Naive B cell (primary cell): ENCODE measurements around the gene CAMTA1. TPM values are rescaled to one million over a fixed set of nuclear protein-coding genes. Genes with fewer than 3 reads are reported as not detected.

Experiments used
- ATAC-seq, 2 donors: fragments of 150-1000 bp; cut with Tn5 transposase; 2 replicates each; pipeline ENCODE4 v1.10.0; 2021; ENCODE audit warnings: low read depth in 2 of 2, mild to moderate bottlenecking in 2 of 2, moderate library complexity in 2 of 2
- DNase-seq: peaks from one replicate; pipeline ENCODE4 v3.0.0; 2022
- H3K27ac Mint-ChIP-seq, 6 donors: one replicate each; pipeline ENCODE4 v1.8.0; 2020 to 2022; ENCODE audit warnings: mild to moderate bottlenecking in 6 of 6, mixed read lengths in 6 of 6, moderate library complexity in 5 of 6, inconsistent platforms in 2 of 6
- H3K27me3 Mint-ChIP-seq, 3 donors: one replicate each; pipeline ENCODE4 v1.8.0; 2021 to 2022; ENCODE audit warnings: mixed read lengths in 3 of 3, mild to moderate bottlenecking in 1 of 3
- H3K36me3 Mint-ChIP-seq, 2 donors: one replicate each; pipeline ENCODE4 v1.8.0; 2020 to 2022; ENCODE audit warnings: mixed read lengths in 2 of 2, inconsistent platforms in 1 of 2, mild to moderate bottlenecking in 1 of 2
- H3K4me1 Mint-ChIP-seq, 3 donors: one replicate each; pipeline ENCODE4 v1.8.0; 2020 to 2022; ENCODE audit warnings: mixed read lengths in 3 of 3, inconsistent platforms in 1 of 3, mild to moderate bottlenecking in 1 of 3, moderate library complexity in 1 of 3
- H3K4me3 Mint-ChIP-seq, 8 donors: one replicate each; pipeline ENCODE4 v1.8.0; 2020 to 2022; ENCODE audit warnings: mild to moderate bottlenecking in 8 of 8, mixed read lengths in 8 of 8, moderate library complexity in 8 of 8, inconsistent platforms in 2 of 8
- H3K9me3 Mint-ChIP-seq, 7 donors: one replicate each; pipeline ENCODE4 v1.8.0; 2020 to 2022; ENCODE audit warnings: mixed read lengths in 7 of 7, mild to moderate bottlenecking in 5 of 7, inconsistent platforms in 2 of 7, moderate library complexity in 1 of 7
- polyA plus RNA-seq, 6 donors: library from polyadenylated mRNA; unstranded; fragments of 300-500 nt; fragmentation: Illumina TruSeq; gene quantifications; one replicate each; pipeline ENCODE4 v1.2.3, GENCODE V29; 2021; ENCODE audit warnings: low read depth in 6 of 6

Gene CAMTA1
- polyA plus RNA-seq, 6 donors from 2014 or later, result 75.4 to 140 (median 88.8) TPM

DNA sequence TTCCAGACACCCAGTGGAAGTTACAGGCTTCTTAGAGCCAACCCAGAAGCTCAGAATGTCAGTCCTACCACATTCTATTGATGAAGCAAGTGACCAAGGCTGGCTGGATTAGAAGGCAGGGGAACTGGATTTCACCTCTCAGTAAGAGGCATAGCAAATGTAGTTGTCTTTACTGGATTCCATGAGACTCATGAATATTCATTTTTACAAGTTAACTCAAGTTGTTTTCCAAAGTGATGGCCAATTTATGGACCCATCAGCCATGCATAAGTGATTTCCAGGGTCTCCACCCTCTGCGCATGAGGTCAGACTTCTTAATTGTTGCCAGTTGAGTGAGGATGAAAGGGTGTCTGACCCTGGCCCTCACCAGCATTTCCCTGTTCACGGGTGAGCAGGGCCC lies 559.0 kb downstream of the CAMTA1 start:
- Mint-ChIP-seq H3K36me3 (no peaks in the 10 kb centered on the region), H3K27ac (no peak overlapping the region), H3K4me1 (no peaks in the 10 kb centered on the region), H3K4me3 (no peak overlapping the region), H3K27me3 (peaks cover 0 to 8% (median under 1%) of the 10 kb centered on the region in 3 donors), H3K9me3 (peaks cover 0 to 5% (median 0%) of the 10 kb centered on the region in 7 donors)
- no peak for ATAC-seq
- no peak for DNase-seq

- Mint-ChIP-seq H3K27me3 (peaks cover 0 to 12% (median 8%) of the 10 kb centered on the region in 3 donors), H3K36me3 (no peaks in the 10 kb centered on the region), H3K4me1 (no peaks in the 10 kb centered on the region), H3K4me3 (no peak overlapping the region), H3K9me3 (peaks cover 0 to 5% (median 0%) of the 10 kb centered on the region in 7 donors), H3K27ac (no peak overlapping the region)
- DNase-seq, result no peak
- ATAC-seq, result no peak
Measured at GRCh38 chr1:7345516-7345915, 560.3 kb downstream of the CAMTA1 start.

DNA sequence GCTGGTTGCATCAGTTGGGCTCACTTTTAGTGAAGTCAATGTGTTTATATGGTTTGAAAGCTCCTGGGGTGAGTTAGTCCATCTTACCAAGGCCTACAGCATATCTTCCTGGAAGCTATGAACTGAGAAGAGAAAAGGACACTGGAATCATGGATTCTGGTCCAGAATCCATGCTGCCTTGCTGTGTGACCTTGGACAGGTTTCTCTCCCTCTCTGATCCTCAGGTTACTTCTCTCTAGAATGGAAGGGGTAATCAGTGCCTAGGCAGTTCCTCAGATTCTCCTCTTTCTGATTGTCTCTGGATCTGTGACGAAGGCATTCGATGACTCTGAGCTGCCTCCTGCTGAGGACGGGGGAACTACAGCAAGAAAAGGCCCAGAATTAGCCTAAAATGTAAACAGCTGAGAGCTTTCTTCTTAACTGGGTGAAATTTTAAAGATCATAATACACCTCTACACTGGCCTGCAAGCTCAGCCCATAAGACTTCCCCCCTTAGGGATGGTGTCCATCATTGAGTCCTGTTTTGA lies 560.9 kb downstream of the CAMTA1 start:
- Mint-ChIP-seq H3K4me1 (no peaks in the 10 kb centered on the region), H3K27me3 (peaks cover 0 to 12% (median 8%) of the 10 kb centered on the region in 3 donors), H3K36me3 (no peaks in the 10 kb centered on the region), H3K27ac (no peak overlapping the region), H3K4me3 (no peak overlapping the region), H3K9me3 (peaks cover 0 to 5% (median 0%) of the 10 kb centered on the region in 7 donors)
- ATAC-seq (no peak), DNase-seq (no peak)

GRCh38 chr1:7346600-7347570 lies 561.6 kb downstream of the CAMTA1 start:
- peaks cover 0 to 5% (median 0%) of the 10 kb centered on the region in 7 donors for H3K9me3 Mint-ChIP-seq
- H3K4me3 Mint-ChIP-seq, result no peak overlapping the region
- no peaks in the 10 kb centered on the region for H3K36me3 Mint-ChIP-seq
- peaks cover 0 to 12% (median 12%) of the 10 kb centered on the region in 3 donors for H3K27me3 Mint-ChIP-seq
- peak overlapping the region in 1 of 6 donors; percentile 49 for H3K27ac Mint-ChIP-seq
- no peak for DNase-seq
- no peaks in the 10 kb centered on the region for H3K4me1 Mint-ChIP-seq
- ATAC-seq, result no peak

DNA sequence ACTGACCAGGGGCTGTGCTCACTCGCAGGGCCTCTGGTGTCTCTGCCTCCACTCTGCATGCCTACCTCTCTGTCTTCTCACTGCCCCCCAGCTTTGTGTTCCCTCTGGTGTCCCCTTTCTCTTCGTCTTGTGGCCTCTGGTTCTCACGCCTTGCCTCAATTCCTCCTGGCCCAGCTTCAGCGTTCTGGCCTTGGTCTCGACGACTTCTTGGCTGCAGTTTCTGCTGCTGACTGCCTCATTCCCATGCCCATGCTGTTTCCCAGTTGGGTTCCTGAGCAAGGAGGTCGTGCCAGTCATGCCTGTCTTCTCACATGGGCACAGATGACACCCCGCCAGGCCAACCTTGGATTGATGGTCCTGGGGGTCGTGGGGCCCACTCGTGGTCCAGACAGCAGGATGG lies 562.8 kb downstream of the CAMTA1 start:
- H3K36me3 Mint-ChIP-seq, result no peaks in the 10 kb centered on the region
- H3K9me3 Mint-ChIP-seq, result peaks cover 0 to 5% (median 0%) of the 10 kb centered on the region in 7 donors
- H3K27me3 Mint-ChIP-seq, result peaks cover 0 to 12% (median 10%) of the 10 kb centered on the region in 3 donors
- H3K4me3 Mint-ChIP-seq, result no peak overlapping the region
- H3K4me1 Mint-ChIP-seq, result no peaks in the 10 kb centered on the region
- ATAC-seq (no peak), DNase-seq (no peak)
- H3K27ac Mint-ChIP-seq, result no peak overlapping the region

- no peaks in the 10 kb centered on the region for H3K36me3 Mint-ChIP-seq
- peaks cover 0 to 3% (median 0%) of the 10 kb centered on the region in 7 donors for H3K9me3 Mint-ChIP-seq
- no peaks in the 10 kb centered on the region for H3K4me1 Mint-ChIP-seq
- H3K27me3 Mint-ChIP-seq, result peaks cover 0 to 12% (median 5%) of the 10 kb centered on the region in 3 donors
- H3K4me3 Mint-ChIP-seq, result no peak overlapping the region
- ATAC-seq, result no peak
- H3K27ac Mint-ChIP-seq, result no peak overlapping the region
- DNase-seq, result no peak
Measured at GRCh38 chr1:7348580-7348979, 563.3 kb downstream of the CAMTA1 start.

- H3K27me3 Mint-ChIP-seq, result peaks cover 4 to 17% (median 8%) of the 10 kb centered on the region in 3 donors
- no peaks in the 10 kb centered on the region for H3K4me1 Mint-ChIP-seq
- DNase-seq (no peak), ATAC-seq (no peak)
- H3K27ac Mint-ChIP-seq, result no peak overlapping the region
- peaks cover 0 to 8% of the 10 kb centered on the region in 2 donors for H3K36me3 Mint-ChIP-seq
- peaks cover 0 to 10% (median 6%) of the 10 kb centered on the region in 7 donors for H3K9me3 Mint-ChIP-seq
- no peak overlapping the region for H3K4me3 Mint-ChIP-seq
Measured at GRCh38 chr1:7350804-7351203, 565.5 kb downstream of the CAMTA1 start.

DNA sequence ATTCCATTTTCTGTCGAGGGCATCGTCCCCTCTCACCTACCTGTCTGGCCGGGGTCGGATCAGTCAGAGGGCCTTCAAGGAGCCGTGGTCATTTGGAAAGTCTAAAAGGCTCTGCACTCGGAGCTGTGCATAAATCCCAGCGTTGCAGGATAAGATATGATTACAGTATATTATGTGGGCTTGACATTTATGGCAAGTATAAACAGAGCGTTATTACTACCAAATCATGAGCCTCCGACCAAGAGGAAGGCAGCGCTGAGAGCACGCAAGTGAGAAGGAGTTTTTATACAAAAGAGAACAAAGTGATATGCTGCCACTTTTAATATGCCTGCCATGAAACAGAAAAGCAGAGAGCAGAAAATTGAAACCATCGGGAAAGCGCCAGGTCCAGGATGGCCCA lies 566.4 kb downstream of the CAMTA1 start:
- Mint-ChIP-seq H3K9me3 (peaks cover 0 to 11% (median 7%) of the 10 kb centered on the region in 7 donors), H3K27me3 (peaks cover 4 to 18% (median 9%) of the 10 kb centered on the region in 3 donors), H3K36me3 (peaks cover 0 to 8% of the 10 kb centered on the region in 2 donors), H3K27ac (peak overlapping the region in 1 of 6 donors; percentile 8), H3K4me3 (no peak overlapping the region), H3K4me1 (no peaks in the 10 kb centered on the region)
- DNase-seq (no peak), ATAC-seq (no peak)

DNA sequence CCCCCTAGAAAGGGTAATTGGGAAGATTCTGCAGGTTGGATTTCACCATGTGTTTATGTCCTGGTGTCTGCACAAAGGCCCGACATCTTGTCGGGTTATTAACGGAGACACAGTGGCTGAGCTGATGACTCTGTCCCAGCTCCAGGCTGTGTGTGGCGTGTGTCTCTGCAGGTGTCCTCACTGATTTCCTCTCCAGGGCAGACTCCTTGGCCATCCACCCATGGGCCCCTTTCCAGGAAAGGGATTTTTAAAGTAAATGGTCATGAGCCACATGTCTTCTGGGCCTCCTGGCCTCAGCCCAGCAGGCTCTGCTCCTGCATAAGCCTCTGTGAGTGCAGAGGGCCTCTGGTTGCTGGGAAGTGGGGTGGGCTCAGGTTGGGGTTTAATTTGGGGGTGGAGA lies 567.1 kb downstream of the CAMTA1 start:
- DNase-seq (no peak), ATAC-seq (no peak)
- H3K27me3 Mint-ChIP-seq, result peaks cover 4 to 18% (median 9%) of the 10 kb centered on the region in 3 donors
- no peak overlapping the region for H3K27ac Mint-ChIP-seq
- H3K36me3 Mint-ChIP-seq, result peaks cover 0 to 8% of the 10 kb centered on the region in 2 donors
- H3K9me3 Mint-ChIP-seq, result peaks cover 0 to 11% (median 7%) of the 10 kb centered on the region in 7 donors
- no peaks in the 10 kb centered on the region for H3K4me1 Mint-ChIP-seq
- no peak overlapping the region for H3K4me3 Mint-ChIP-seq

DNA sequence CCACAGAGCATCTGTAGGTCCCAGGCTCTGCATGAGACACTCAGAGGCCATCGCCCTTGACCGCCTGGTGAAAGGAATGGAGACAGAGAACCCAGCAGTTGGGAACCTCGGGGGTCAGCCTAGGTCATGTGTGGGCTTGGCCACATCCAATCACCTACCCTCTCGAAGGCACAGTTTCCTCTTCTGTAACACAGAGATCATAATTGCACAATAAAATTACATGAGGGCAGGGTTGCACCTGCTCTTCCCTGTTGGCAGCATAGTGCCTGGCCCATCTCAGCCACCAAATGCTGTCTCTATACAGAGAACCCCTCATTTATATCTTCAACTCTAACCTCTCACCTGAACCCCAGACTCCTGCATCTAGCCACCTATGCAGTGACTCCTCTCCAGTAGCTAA lies 567.7 kb downstream of the CAMTA1 start:
- peaks cover 4 to 18% (median 9%) of the 10 kb centered on the region in 3 donors for H3K27me3 Mint-ChIP-seq
- no peak overlapping the region for H3K27ac Mint-ChIP-seq
- H3K9me3 Mint-ChIP-seq, result peaks cover 0 to 11% (median 7%) of the 10 kb centered on the region in 7 donors
- ATAC-seq (no peak), DNase-seq (no peak)
- no peak overlapping the region for H3K4me3 Mint-ChIP-seq
- peaks cover 0 to 8% of the 10 kb centered on the region in 2 donors for H3K36me3 Mint-ChIP-seq
- H3K4me1 Mint-ChIP-seq, result no peaks in the 10 kb centered on the region

DNA sequence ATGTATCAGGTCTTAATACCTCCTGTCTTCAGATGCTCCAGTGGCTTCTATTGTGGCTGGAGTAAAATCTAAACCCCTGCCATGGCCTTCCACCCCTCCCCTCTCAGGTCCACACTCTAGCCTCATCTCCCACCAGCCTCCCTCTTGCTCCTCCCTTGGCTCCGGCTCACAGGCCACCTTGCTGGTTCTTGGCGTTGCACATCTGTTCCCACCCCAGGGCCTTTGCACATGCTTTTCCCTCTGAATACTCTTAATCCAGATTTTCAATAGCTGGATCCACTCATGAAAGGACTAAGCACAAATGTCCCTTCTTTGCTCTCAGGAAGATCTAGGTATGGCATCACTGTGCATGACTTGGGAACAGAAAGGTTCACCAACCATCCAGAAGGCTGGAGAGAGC lies 570.4 kb downstream of the CAMTA1 start:
- peaks cover 0 to 11% (median 7%) of the 10 kb centered on the region in 7 donors for H3K9me3 Mint-ChIP-seq
- H3K4me1 Mint-ChIP-seq, result no peaks in the 10 kb centered on the region
- H3K27ac Mint-ChIP-seq, result no peak overlapping the region
- ATAC-seq (no peak), DNase-seq (no peak)
- H3K36me3 Mint-ChIP-seq, result peaks cover 0 to 8% of the 10 kb centered on the region in 2 donors
- H3K4me3 Mint-ChIP-seq, result no peak overlapping the region
- peaks cover 7 to 9% (median 9%) of the 10 kb centered on the region in 3 donors for H3K27me3 Mint-ChIP-seq

GRCh38 chr1:7356079-7356478 lies 570.8 kb downstream of the CAMTA1 start:
- H3K4me3 Mint-ChIP-seq, result no peak overlapping the region
- H3K4me1 Mint-ChIP-seq, result no peaks in the 10 kb centered on the region
- peaks cover 7 to 9% (median 9%) of the 10 kb centered on the region in 3 donors for H3K27me3 Mint-ChIP-seq
- peaks cover 0 to 11% (median 7%) of the 10 kb centered on the region in 7 donors for H3K9me3 Mint-ChIP-seq
- no peak for ATAC-seq
- no peak overlapping the region for H3K27ac Mint-ChIP-seq
- H3K36me3 Mint-ChIP-seq, result peaks cover 0 to 8% of the 10 kb centered on the region in 2 donors
- DNase-seq, result no peak

DNA sequence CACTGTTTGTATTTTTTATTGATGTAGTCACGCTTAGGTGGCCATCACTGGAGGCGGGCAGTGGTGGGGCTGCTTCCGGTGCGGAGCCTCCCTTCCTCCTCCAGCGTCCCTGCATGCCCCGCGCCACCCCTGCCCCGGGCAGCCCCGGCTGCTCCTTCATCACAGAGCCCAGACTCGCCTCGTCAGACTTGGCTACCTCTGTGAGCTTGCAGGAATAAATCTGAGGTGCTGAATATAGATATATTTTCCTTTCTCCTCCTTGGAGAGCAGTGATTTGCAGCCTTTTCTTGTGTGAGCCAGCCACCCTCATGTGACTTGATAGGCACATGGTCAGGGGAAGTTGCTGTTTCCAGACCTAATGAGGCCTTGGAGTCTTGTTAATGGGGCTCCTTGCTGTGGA lies 573.2 kb downstream of the CAMTA1 start:
- H3K4me3 Mint-ChIP-seq, result no peak overlapping the region
- H3K4me1 Mint-ChIP-seq, result no peaks in the 10 kb centered on the region
- peaks cover 0 to 12% (median 7%) of the 10 kb centered on the region in 7 donors for H3K9me3 Mint-ChIP-seq
- no peak overlapping the region for H3K27ac Mint-ChIP-seq
- H3K27me3 Mint-ChIP-seq, result peaks cover 5 to 9% (median 7%) of the 10 kb centered on the region in 3 donors
- ATAC-seq, result no peak
- DNase-seq, result no peak
- H3K36me3 Mint-ChIP-seq, result peaks cover 0 to 8% of the 10 kb centered on the region in 2 donors
